H1 (cell line): ENCODE data around the gene ALPK3. TPM values are rescaled to one million over a fixed set of nuclear protein-coding genes. Genes with fewer than 3 reads are reported as not detected.

ENCODE experiments used
- CTCF ChIA-PET: fragments of 300-600 bp; sonication (Branson Sonifier 250); formaldehyde crosslinking; loops from one replicate; lab custom pipeline; 2021; ENCODE audit not compliant: partially characterized antibody; lab: Charles Lee
- POLR2A ChIA-PET: fragments of 300-600 bp; sonication (Branson Sonifier 250); formaldehyde crosslinking; loops from one replicate; lab custom pipeline; 2021; ENCODE audit warnings: inconsistent platforms; ENCODE audit not compliant: partially characterized antibody; lab: Charles Lee
- DNase-seq, 2 experiments: peaks; one replicate each; pipeline versions ENCODE4 v3.0.0 to v3.0.0-alpha.2; 2010 to 2022; ENCODE audit warnings: low spot score in 2 of 2, low read depth in 1 of 2, mixed read lengths in 1 of 2
- FAIRE-seq: peaks from 2 replicates; lab custom pipeline; 2011; peaks lifted over from hg19 to GRCh38; lab: Jason Lieb, UNC
- H2AFZ ChIP-seq: 2 replicates; pipeline ENCODE4 v1.8.1; 2012; ENCODE audit warnings: low read length, inconsistent platforms
- H2AK5ac ChIP-seq: 2 replicates; pipeline ENCODE4 v1.6.1; 2013; ENCODE audit warnings: low read depth, low read length
- H2BK120ac ChIP-seq: replicated peaks from 2 replicates; pipeline ENCODE3; 2013; ENCODE audit warnings: low read depth, low read length, inconsistent platforms
- H2BK12ac ChIP-seq: 2 replicates; pipeline ENCODE4 v1.6.1; 2013; ENCODE audit warnings: low read depth, low read length
- H2BK15ac ChIP-seq: 2 replicates; pipeline ENCODE4 v1.6.1; 2013; ENCODE audit warnings: low read length
- H2BK20ac ChIP-seq: 2 replicates; pipeline ENCODE4 v1.6.1; 2013; ENCODE audit warnings: low read length
- H2BK5ac ChIP-seq: 2 replicates; pipeline ENCODE4 v1.6.1; 2013; ENCODE audit warnings: low read depth, low read length
- H3K14ac ChIP-seq: 2 replicates; pipeline ENCODE4 v1.6.1; 2013; ENCODE audit warnings: inconsistent platforms; ENCODE audit not compliant: insufficient read length
- H3K18ac ChIP-seq: 2 replicates; pipeline ENCODE4 v1.6.1; 2013; ENCODE audit warnings: low read length; ENCODE audit errors: extremely low read depth
- H3K23ac ChIP-seq: 2 replicates; pipeline ENCODE4 v1.6.1; 2013; ENCODE audit warnings: inconsistent platforms; ENCODE audit not compliant: insufficient read length
- H3K23me2 ChIP-seq: 2 replicates; pipeline ENCODE4 v1.6.1; 2013; ENCODE audit warnings: low read depth, low read length
- H3K27ac ChIP-seq: 2 replicates; pipeline ENCODE4 v1.6.1; 2011; ENCODE audit warnings: low read depth, low read length, inconsistent platforms
- H3K27me3 ChIP-seq, 4 experiments: replicated peaks in 1 of 4; 1 replicate in 1 of 4; 2 replicates in 3 of 4; pipeline versions ENCODE4 v1.6.1 to v1.8.1; 2011 to 2013; ENCODE audit warnings: low read length in 3 of 4, mild to moderate bottlenecking in 3 of 4, inconsistent platforms in 2 of 4, mixed read lengths in 2 of 4, moderate library complexity in 1 of 4; ENCODE audit not compliant: control insufficient read depth in 3 of 4, insufficient read depth in 3 of 4; ENCODE audit errors: extremely low read depth in 1 of 4
- H3K36me3 ChIP-seq, 4 experiments: 2 replicates each; pipeline versions ENCODE4 v1.6.1 to v1.8.1; 2011 to 2013; ENCODE audit warnings: mild to moderate bottlenecking in 4 of 4, low read length in 3 of 4, moderate library complexity in 2 of 4, control low read depth in 1 of 4, inconsistent platforms in 1 of 4; ENCODE audit not compliant: insufficient read depth in 4 of 4, control insufficient read depth in 2 of 4
- H3K4ac ChIP-seq: replicated peaks from 2 replicates; pipeline ENCODE3; 2013; ENCODE audit warnings: low read length, low read depth, mixed read lengths, inconsistent platforms; ENCODE audit not compliant: insufficient read length
- H3K4me1 ChIP-seq, 4 experiments: replicated peaks in 1 of 4; 1 replicate in 1 of 4; 2 replicates in 3 of 4; pipeline versions ENCODE4 v1.6.1 to v1.8.1; 2011 to 2013; ENCODE audit warnings: low read length in 3 of 4, inconsistent platforms in 2 of 4, mixed read lengths in 1 of 4; ENCODE audit not compliant: insufficient read depth in 4 of 4, control insufficient read depth in 3 of 4
- H3K4me2 ChIP-seq, 2 experiments: 2 replicates each; pipeline versions ENCODE4 v1.6.1 to v1.8.1; 2011 to 2013; ENCODE audit warnings: low read depth in 2 of 2, low read length in 2 of 2, control low read depth in 1 of 2, inconsistent platforms in 1 of 2, mild to moderate bottlenecking in 1 of 2; ENCODE audit not compliant: insufficient read depth in 1 of 2
- H3K4me3 ChIP-seq, 4 experiments: fragments of 200-600, 300-600 bp in 1 of 4; sonication (generic), shearing (Covaris generic), sonication (Bioruptor Twin) in 1 of 4; 2 replicates each; pipeline versions ENCODE4 v1.5.1 to v1.8.1; 2011 to 2016; ENCODE audit warnings: low read length in 4 of 4, low read depth in 3 of 4, control low read depth in 2 of 4, inconsistent platforms in 2 of 4, mild to moderate bottlenecking in 2 of 4, mixed read lengths in 1 of 4, moderate library complexity in 1 of 4; ENCODE audit not compliant: insufficient read depth in 2 of 4; ENCODE audit errors: extremely low read depth in 1 of 4
- H3K56ac ChIP-seq: replicated peaks from 2 replicates; pipeline ENCODE3; 2013; ENCODE audit warnings: low read depth, mild to moderate bottlenecking, mixed read lengths, low read length, inconsistent platforms; ENCODE audit not compliant: insufficient read length
- H3K79me1 ChIP-seq: 2 replicates; pipeline ENCODE4 v1.6.1; 2013; ENCODE audit warnings: low read depth, low read length, control low read depth
- H3K79me2 ChIP-seq, 2 experiments: 2 replicates each; pipeline versions ENCODE4 v1.6.1 to v1.8.1; 2012 to 2013; ENCODE audit warnings: low read length in 2 of 2, mild to moderate bottlenecking in 2 of 2, inconsistent platforms in 1 of 2; ENCODE audit not compliant: insufficient read depth in 2 of 2, control insufficient read depth in 1 of 2
- H3K9ac ChIP-seq, 4 experiments: replicated peaks in 1 of 4; 1 replicate in 1 of 4; 2 replicates in 3 of 4; pipeline versions ENCODE4 v1.6.1 to v1.8.1; 2011 to 2013; ENCODE audit warnings: low read depth in 3 of 4, low read length in 3 of 4, control low read depth in 2 of 4, mild to moderate bottlenecking in 2 of 4, moderate library complexity in 2 of 4, inconsistent platforms in 1 of 4; ENCODE audit errors: extremely low read depth in 1 of 4
- H3K9me3 ChIP-seq, 2 experiments: 2 replicates each; pipeline versions ENCODE4 v1.6.1 to v1.8.1; 2012 to 2013; ENCODE audit warnings: mild to moderate bottlenecking in 2 of 2, moderate library complexity in 2 of 2, control low read depth in 1 of 2, inconsistent platforms in 1 of 2, low read depth in 1 of 2, low read length in 1 of 2, mixed read lengths in 1 of 2; ENCODE audit not compliant: insufficient read depth in 2 of 2
- H4K20me1 ChIP-seq, 2 experiments: replicated peaks in 1 of 2; 2 replicates each; pipeline versions ENCODE3 to v1.8.1; 2011 to 2013; ENCODE audit warnings: inconsistent platforms in 2 of 2, low read length in 2 of 2, mild to moderate bottlenecking in 1 of 2; ENCODE audit not compliant: insufficient read depth in 2 of 2, control insufficient read depth in 1 of 2
- H4K5ac ChIP-seq: 2 replicates; pipeline ENCODE4 v1.6.1; 2013; ENCODE audit warnings: low read length, low read depth, mixed read lengths, inconsistent platforms; ENCODE audit not compliant: insufficient read length
- H4K8ac ChIP-seq: 2 replicates; pipeline ENCODE4 v1.8.0; 2013; ENCODE audit warnings: mild to moderate bottlenecking, moderate library complexity, low read length, inconsistent platforms; ENCODE audit not compliant: insufficient read depth; ENCODE audit errors: extremely low read depth
- H4K91ac ChIP-seq: replicated peaks from 2 replicates; pipeline ENCODE3; 2013; ENCODE audit warnings: low read length, mixed read lengths, inconsistent platforms; ENCODE audit not compliant: insufficient read length
- CHD1 ChIP-seq: IDR thresholded peaks from 2 replicates; pipeline ENCODE4 v1.6.1; 2012; ENCODE audit warnings: low read depth, low read length, improper control_type of control experiment
- CHD2 ChIP-seq: IDR thresholded peaks from 2 replicates; pipeline ENCODE4 v1.6.1; 2012; ENCODE audit warnings: low read length, improper control_type of control experiment
- E2F6 ChIP-seq: IDR thresholded peaks from 2 replicates; pipeline ENCODE4 v1.6.1; 2012; ENCODE audit warnings: inconsistent platforms
- EP300 ChIP-seq, 2 experiments: IDR thresholded peaks; 1 replicate in 1 of 2; 2 replicates in 1 of 2; pipeline ENCODE4 v1.6.1; 2011 to 2012; ENCODE audit warnings: low read depth in 2 of 2, low read length in 2 of 2, mild to moderate bottlenecking in 2 of 2, borderline replicate concordance in 1 of 2, inconsistent platforms in 1 of 2, moderate library complexity in 1 of 2
- HDAC6 ChIP-seq: IDR thresholded peaks from one replicate; pipeline ENCODE4 v1.7.1; 2012; ENCODE audit warnings: low read depth, mild to moderate bottlenecking, inconsistent platforms, low read length, moderate library complexity
- JUN ChIP-seq: IDR thresholded peaks from 2 replicates; pipeline ENCODE4 v1.6.1; 2011; ENCODE audit warnings: low read depth, mild to moderate bottlenecking, improper control_type of control experiment, low read length
- RAD21 ChIP-seq, 2 experiments: IDR thresholded peaks in 1 of 2; conservative IDR thresholded peaks in 1 of 2; 2 replicates each; pipeline ENCODE4 v1.6.1; 2011; ENCODE audit warnings: low read depth in 2 of 2, low read length in 2 of 2, improper control_type of control experiment in 1 of 2, inconsistent platforms in 1 of 2, mild to moderate bottlenecking in 1 of 2, moderate library complexity in 1 of 2
- SP1 ChIP-seq: IDR thresholded peaks from 2 replicates; pipeline ENCODE4 v1.6.1; 2011; ENCODE audit warnings: low read depth, low read length
- SP4 ChIP-seq: IDR thresholded peaks from 2 replicates; pipeline ENCODE4 v1.6.1; 2012; ENCODE audit warnings: low read length, inconsistent platforms
- SRF ChIP-seq: IDR thresholded peaks from 2 replicates; pipeline ENCODE4 v1.6.1; 2011; ENCODE audit warnings: mild to moderate bottlenecking, low read depth, low read length, moderate library complexity
- TAF1 ChIP-seq: IDR thresholded peaks from 2 replicates; pipeline ENCODE4 v1.6.1; 2011; ENCODE audit warnings: mild to moderate bottlenecking, low read depth, low read length
- TEAD4 ChIP-seq: IDR thresholded peaks from 2 replicates; pipeline ENCODE4 v1.6.1; 2012; ENCODE audit warnings: low read depth, low read length, inconsistent platforms, mixed read lengths
- ZNF274 ChIP-seq: IDR thresholded peaks from 2 replicates; pipeline ENCODE4 v1.7.0; 2012; ENCODE audit warnings: low read length, borderline replicate concordance; ENCODE audit errors: extremely low read depth
- WGBS, 2 experiments: shearing (Covaris generic) in 1 of 2; methylation state at CpG; one replicate each; pipeline versions ENCODE4 v1.1.6 to v1.1.7; 2013 to 2015; ENCODE audit warnings: low lambda C conversion rate in 2 of 2, mixed read lengths in 2 of 2, inconsistent platforms in 1 of 2, low coverage in 1 of 2, missing lambda C conversion rate in 1 of 2; ENCODE audit not compliant: insufficient replicate concordance in 2 of 2, insufficient coverage in 1 of 2, insufficient read length in 1 of 2; ENCODE audit errors: extremely low coverage in 1 of 2, missing lambda C conversion rate in 1 of 2; 5-methylcytosine and 5-hydroxymethylcytosine counted together
- polyA plus RNA-seq, 7 experiments: library from polyadenylated mRNA; depleted of rRNA in 3 of 7; stranded (reverse) in 5 of 7; unstranded in 2 of 7; fragments of >200 nt in 5 of 7; fragments of 200-250 nt in 2 of 7; gene quantifications; 1 replicate in 5 of 7; 2 replicates in 1 of 7; 4 replicates in 1 of 7; pipeline versions ENCODE4 v1.2.1 to v1.2.3, GENCODE V29; 2011 to 2013; ENCODE audit warnings: missing spikeins in 2 of 7, mixed read lengths in 2 of 7
- total RNA-seq: library from RNA; stranded (reverse); fragmentation: NEBNext Ultra II Directional; extraction: Animal tissue kit (Norgen Biotek cat#: 25700); gene quantifications from 2 replicates; pipeline ENCODE4 v1.2.1, GENCODE V29; 2021

Gene ALPK3
- total and polyA plus RNA-seq, 2 of the 8 experiments (the other 6 are each of a cell fraction or from before 2014, with no cell fraction given) = 4.4 to 19.2 TPM

- ChIA-PET CTCF (interaction anchor here (0.7 to 4.6 kb wide), 5 partner anchors 13 to 221 kb away, joined by 3 to 74 read pairs (median 4); no protein-coding TSS in a partner anchor), POLR2A (interaction anchor here (1.3 kb wide), 1 partner anchor 8 kb away, joined by 3 read pairs; no protein-coding TSS in a partner anchor)
- Histone ChIP-seq H3K9ac (no peak overlapping the region), H3K23me2 (no peaks in the 10 kb centered on the region), H3K56ac (no peak overlapping the region), H2BK5ac (no peak overlapping the region), H3K14ac (no peak overlapping the region), H3K4ac (no peak overlapping the region), H4K5ac (no peak overlapping the region), H3K27ac (no peak overlapping the region), H3K4me1 (peaks cover 0 to 4% (median 0%) of the 10 kb centered on the region in 4 experiments; a peak in 1 of 7 replicates), H4K91ac (no peak overlapping the region), H3K23ac (no peak overlapping the region), H3K18ac (no peak overlapping the region), H3K9me3 (no peaks in the 10 kb centered on the region), H2BK12ac (no peak overlapping the region), H3K79me2 (no peaks in the 10 kb centered on the region), H2BK20ac (no peak overlapping the region), H3K79me1 (no peaks in the 10 kb centered on the region), H2BK120ac (no peak overlapping the region), H2BK15ac (no peak overlapping the region), H3K4me2 (no peak overlapping the region), H2AFZ (no peak overlapping the region), H3K36me3 (no peaks in the 10 kb centered on the region), H3K27me3 (no peaks in the 10 kb centered on the region), H2AK5ac (no peak overlapping the region), H4K8ac (no peak overlapping the region), H3K4me3 (no peak overlapping the region), H4K20me1 (no peaks in the 10 kb centered on the region)
- DNase-seq (no peak), FAIRE-seq (no peak)
- 90% methylated on average over 3 of the region's 3 CpGs; no CpG with 5 or more reads in 1 of the 2 experiments for WGBS, 2 experiments
- no peak for TF ChIP-seq CHD2
- TF ChIP-seq TEAD4 = no peak
- TF ChIP-seq HDAC6 = no peak
- no peak for TF ChIP-seq SP4
- no peak for TF ChIP-seq SP1
- TF ChIP-seq JUN = no peak
- no peak for TF ChIP-seq SRF
- TF ChIP-seq TAF1 = no peak
- TF ChIP-seq RAD21 (IDR thresholded peaks at IDR 0.05 in 1 of 2, conservative IDR thresholded peaks at IDR 0.05 in 1 of 2; ENCODE audit: low read depth in 2 of 2, low read length in 2 of 2) = no peak
- TF ChIP-seq EP300 (IDR thresholded peaks at IDR 0.05; ENCODE audit: borderline replicate concordance in 1 of 2, low read depth in 2 of 2, low read length in 2 of 2) = no peak
- no peak for TF ChIP-seq E2F6
- TF ChIP-seq CHD1 = no peak
- TF ChIP-seq ZNF274 = no peak
Observed at GRCh38 chr15:84880007-84880406, 62.9 kb downstream of the ALPK3 start.
